Measurements from ENCODE around the gene PLXNA4. TPM values are rescaled to one million over a fixed set of nuclear protein-coding genes. Genes with fewer than 3 reads are reported as not detected.
A peak's percentile ranks its signal among the peaks of the same experiment; 100 is the strongest.

The PLXNA4 gene
- total RNA-seq, 1 experiment from 2014 or later = 0.81 TPM

- Mint-ChIP-seq H3K27me3 (ENCODE audit: low read depth) (no peaks in the 10 kb centered on the region), H3K9me3 (peaks cover 13% of the 10 kb centered on the region), H3K36me3 (peaks cover 5% of the 10 kb centered on the region), H3K4me3 (no peak overlapping the region), H3K4me1 (peaks cover 19% of the 10 kb centered on the region), H3K27ac (no peak overlapping the region; the same call in 1 of the 2 replicates)
- peak; percentile 39 for DNase-seq (ENCODE audit: low spot score)
- 0 out of 2 replicates have a peak, but pooled peaks have one; percentile 5 for TF ChIP-seq USF2 (CRISPR knock-in tag; IDR thresholded peaks at IDR 0.05)
- no peak for TF ChIP-seq TEAD4 (CRISPR knock-in tag; IDR thresholded peaks at IDR 0.05)
- CTCF ChIA-PET = no interaction called here
- POLR2A ChIA-PET = no interaction called here
- peak; percentile 97 for ATAC-seq
Observed at GRCh38 chr7:132424821-132425724, 151.2 kb downstream of the PLXNA4 start.

GRCh38 chr7:132424277-132424676 is 152.0 kb downstream of the PLXNA4 start:
- Mint-ChIP-seq H3K4me3 (no peak overlapping the region), H3K27me3 (ENCODE audit: low read depth) (no peaks in the 10 kb centered on the region), H3K9me3 (peaks cover 13% of the 10 kb centered on the region), H3K4me1 (peaks cover 19% of the 10 kb centered on the region), H3K27ac (no peak overlapping the region), H3K36me3 (peaks cover 5% of the 10 kb centered on the region)
- DNase-seq (ENCODE audit: low spot score) (no peak), ATAC-seq (no peak)
- ChIA-PET CTCF (no interaction called here), POLR2A (no interaction called here)
- no peak for TF ChIP-seq ZSCAN18 (CRISPR knock-in tag; IDR thresholded peaks at IDR 0.05)
- no peak for TF ChIP-seq USF2 (CRISPR knock-in tag; IDR thresholded peaks at IDR 0.05)
- no peak for TF ChIP-seq AR (CRISPR knock-in tag; IDR thresholded peaks at IDR 0.05)
- no peak for TF ChIP-seq ZNF121 (CRISPR knock-in tag; IDR thresholded peaks at IDR 0.05)
- TF ChIP-seq SMAD3 (CRISPR knock-in tag; IDR thresholded peaks at IDR 0.05; ENCODE audit: borderline replicate concordance) = no peak
- TF ChIP-seq FOXK1 (CRISPR knock-in tag; IDR thresholded peaks at IDR 0.05) = no peak
- TF ChIP-seq ZBTB21 (CRISPR knock-in tag; IDR thresholded peaks at IDR 0.05; ENCODE audit: borderline replicate concordance) = no peak
- no peak for TF ChIP-seq NFATC4 (CRISPR knock-in tag; IDR thresholded peaks at IDR 0.05)
- TF ChIP-seq KAT7 (CRISPR knock-in tag; IDR thresholded peaks at IDR 0.05; ENCODE audit: borderline replicate concordance) = no peak
- no peak for TF ChIP-seq NFYB (CRISPR knock-in tag; conservative IDR thresholded peaks at IDR 0.05; ENCODE audit: low read depth)
- no peak for TF ChIP-seq CBFB (CRISPR knock-in tag; IDR thresholded peaks at IDR 0.05; ENCODE audit: low read depth)
- no peak for TF ChIP-seq RELA (CRISPR knock-in tag; IDR thresholded peaks at IDR 0.05; ENCODE audit: borderline replicate concordance)
- TF ChIP-seq ARID4B (CRISPR knock-in tag; IDR thresholded peaks at IDR 0.05; ENCODE audit: borderline replicate concordance) = no peak
- TF ChIP-seq SP1 (CRISPR knock-in tag; conservative IDR thresholded peaks at IDR 0.05) = no peak
- TF ChIP-seq ZNF219 (CRISPR knock-in tag; IDR thresholded peaks at IDR 0.05; ENCODE audit: borderline replicate concordance) = no peak
- no peak for TF ChIP-seq CTCF (IDR thresholded peaks at IDR 0.05)
- no peak for TF ChIP-seq IRF2 (CRISPR knock-in tag; IDR thresholded peaks at IDR 0.05; ENCODE audit: borderline replicate concordance, low read depth)

Data from WTC11 (cell line).